Activated CD4-positive, alpha-beta T cell treated with anti-CD3 and anti-CD28 coated beads, Interleukin-2, amount 10 ng/mL, durations not matched to agents 7 days and 5 days (primary cell): ENCODE results near the gene TSPEAR. TPM values are rescaled to one million over a fixed set of nuclear protein-coding genes. Genes with fewer than 3 reads are reported as not detected.
"Not testable (repeated sequence)": the region's sequence is repeated elsewhere in the genome, so short reads cannot be mapped to it uniquely, and the experiment has no call there.

Experiments used
- CTCF ChIA-PET: fragments of 350-600 bp; sonication (Branson Sonifier 250); formaldehyde crosslinking; loops from one replicate; lab custom pipeline; 2021; ENCODE audit warnings: antibody characterized with exemption; lab: Charles Lee
- POLR2A ChIA-PET: fragments of 350-600 bp; sonication (Branson Sonifier 250); formaldehyde crosslinking; loops from one replicate; lab custom pipeline; 2021; ENCODE audit warnings: antibody characterized with exemption; lab: Charles Lee
- DNase-seq: peaks from one replicate; pipeline ENCODE4 v3.0.0-alpha.2; 2020
- H3K27ac Mint-ChIP-seq: one replicate; pipeline ENCODE4 v1.8.0; 2021; ENCODE audit warnings: mild to moderate bottlenecking, moderate library complexity, mixed read lengths
- H3K27me3 Mint-ChIP-seq: one replicate; pipeline ENCODE4 v1.8.0; 2021; ENCODE audit warnings: mixed read lengths
- H3K36me3 Mint-ChIP-seq: one replicate; pipeline ENCODE4 v1.8.0; 2021; ENCODE audit warnings: low read depth, mixed read lengths
- H3K4me1 Mint-ChIP-seq: one replicate; pipeline ENCODE4 v1.8.0; 2021; ENCODE audit warnings: mixed read lengths
- H3K4me3 Mint-ChIP-seq: one replicate; pipeline ENCODE4 v1.8.0; 2021; ENCODE audit warnings: mild to moderate bottlenecking, moderate library complexity, mixed read lengths
- H3K9me3 Mint-ChIP-seq: one replicate; pipeline ENCODE4 v1.8.0; 2021; ENCODE audit warnings: mixed read lengths
- total RNA-seq, 2 experiments: library from RNA; stranded (reverse); gene quantifications; one replicate each; pipeline ENCODE4 v1.2.3, GENCODE V29; 2021

The TSPEAR gene
- total RNA-seq, 2 experiments from 2014 or later, result not detected

DNA sequence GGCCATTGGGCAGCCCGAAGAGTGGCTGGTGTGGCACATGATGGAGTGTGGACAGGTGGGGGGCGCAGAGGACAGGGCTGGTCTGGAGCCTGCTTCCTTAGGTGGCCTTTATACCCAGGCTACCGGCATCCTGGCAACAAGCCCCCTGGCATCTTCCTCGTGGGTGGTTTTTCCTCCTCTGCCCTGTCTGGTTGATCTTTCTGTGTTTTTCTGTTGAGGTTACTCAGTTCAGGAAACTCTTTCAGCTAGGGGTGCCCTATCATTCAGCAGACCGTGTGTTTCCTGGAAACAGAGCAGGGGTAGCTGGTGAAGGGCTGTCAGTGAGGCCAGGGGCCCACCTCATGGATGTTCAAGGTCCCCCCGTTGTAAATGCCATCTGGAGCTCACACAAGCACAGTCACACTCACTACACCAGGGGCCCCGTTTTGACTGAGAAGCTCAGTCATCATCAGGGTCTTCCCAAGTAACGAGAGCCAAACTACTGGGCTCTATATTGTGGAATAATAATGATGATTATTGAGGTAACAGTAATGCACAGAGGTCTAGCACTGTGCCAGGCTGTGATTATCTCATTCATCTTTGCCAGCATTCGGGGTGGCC, 56.7 kb downstream of the TSPEAR start, which contains the start of gene KRTAP12-4:
Gene KRTAP12-4, minus strand, starts transcription at position 84 of the 600 bp plus-strand sequence. Its CDS starts 45 bp downstream, at position 39.
- peaks cover 53% of the 10 kb centered on the region for H3K9me3 Mint-ChIP-seq
- H3K4me1 Mint-ChIP-seq, result peaks cover 56% of the 10 kb centered on the region
- no peaks in the 10 kb centered on the region for H3K27me3 Mint-ChIP-seq
- no peak within 1 kb of the TSS for H3K4me3 Mint-ChIP-seq
- no peak for DNase-seq
- ChIA-PET POLR2A (no interaction called here), CTCF (interaction anchor here (1.1 to 1.8 kb wide), 4 partner anchors 8 to 36 kb away, joined by 3 to 5 read pairs (median 4); partner anchors contain the start of gene KRTAP10-11)
- H3K36me3 Mint-ChIP-seq, result peaks cover 57% of the 10 kb centered on the region
- H3K27ac Mint-ChIP-seq, result peak within 1 kb of the TSS; percentile 78

DNA sequence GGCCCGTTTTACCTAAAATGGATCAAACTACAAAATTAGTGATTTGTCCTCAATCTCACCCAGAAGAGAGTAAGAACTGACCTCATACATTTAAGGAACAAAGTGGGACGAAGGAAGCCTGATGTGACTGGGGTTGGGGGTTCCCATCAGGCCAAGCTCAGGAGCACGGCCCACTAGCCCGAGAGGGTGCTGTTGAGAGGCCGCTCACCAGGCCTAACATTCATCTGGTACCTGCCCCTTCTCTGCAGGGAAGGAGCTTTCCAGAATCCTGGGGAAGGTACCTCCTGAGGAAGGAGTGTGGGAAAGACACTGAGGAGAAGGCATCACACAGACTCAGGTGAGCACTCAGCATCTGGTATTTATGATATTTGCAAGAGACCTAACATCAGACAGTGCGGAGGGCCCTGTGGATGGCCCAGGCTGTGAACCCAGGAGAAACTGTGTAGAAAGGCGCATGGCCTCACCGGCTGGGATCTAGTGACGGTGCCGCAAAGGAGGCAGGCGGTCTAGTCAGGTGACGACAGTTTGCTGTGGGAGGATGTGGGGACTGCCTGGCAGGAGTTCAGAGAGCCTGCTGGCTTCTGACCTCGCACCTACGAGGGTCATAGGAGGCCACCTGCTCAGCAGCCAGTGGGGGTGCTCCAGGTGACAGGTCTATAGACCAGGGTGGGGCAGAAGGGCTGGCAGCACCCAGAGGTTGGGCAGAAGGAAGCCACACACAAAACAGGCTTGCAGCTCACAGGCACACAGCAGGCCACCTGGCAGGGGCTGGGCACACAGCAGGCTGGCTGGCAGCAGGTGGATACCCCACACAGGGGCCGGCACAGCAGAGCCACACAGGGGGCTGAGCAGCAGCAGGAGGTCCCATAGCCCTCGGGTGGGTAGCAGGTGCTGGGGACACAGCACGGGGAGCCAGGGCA, 57.5 kb downstream of the TSPEAR start:
- H3K27ac Mint-ChIP-seq, result peak overlapping the region; percentile 78
- CTCF ChIA-PET, result interaction anchor here (0.5 to 1.8 kb wide), 3 partner anchors 7 to 25 kb away, joined by 3 to 5 read pairs (median 3); partner anchors contain the start of gene KRTAP10-11

DNA sequence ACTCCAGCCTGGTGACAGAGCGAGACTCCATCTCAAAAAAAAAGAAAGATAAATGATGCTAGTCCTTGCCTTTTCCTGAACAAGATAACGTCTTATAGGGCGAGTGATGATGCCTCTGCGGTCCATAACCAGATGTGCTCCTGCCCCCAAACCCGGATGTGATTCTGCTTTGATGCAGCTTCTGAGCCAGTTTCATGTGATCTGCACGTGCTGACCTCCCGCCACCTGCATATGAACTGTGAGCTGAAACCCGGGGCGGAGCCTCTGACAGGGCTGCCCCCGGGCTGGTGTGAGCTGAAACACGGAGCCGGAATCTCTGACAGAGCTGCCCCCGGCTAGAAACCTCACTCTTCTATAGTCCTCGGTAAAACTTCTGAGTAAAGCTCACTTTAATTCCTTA, 58.2 kb downstream of the TSPEAR start:
- ChIA-PET POLR2A (no interaction called here), CTCF (no interaction called here)

More for the DNA sequence above, 57.5 kb downstream of the TSPEAR start:
- H3K27me3 Mint-ChIP-seq, result no peaks in the 10 kb centered on the region
- no peak overlapping the region for H3K4me3 Mint-ChIP-seq
- DNase-seq, result peak; percentile 15
- H3K9me3 Mint-ChIP-seq, result peaks cover 49% of the 10 kb centered on the region
- H3K4me1 Mint-ChIP-seq, result peaks cover 49% of the 10 kb centered on the region
- H3K36me3 Mint-ChIP-seq, result peaks cover 50% of the 10 kb centered on the region
- POLR2A ChIA-PET, result no interaction called here

DNA sequence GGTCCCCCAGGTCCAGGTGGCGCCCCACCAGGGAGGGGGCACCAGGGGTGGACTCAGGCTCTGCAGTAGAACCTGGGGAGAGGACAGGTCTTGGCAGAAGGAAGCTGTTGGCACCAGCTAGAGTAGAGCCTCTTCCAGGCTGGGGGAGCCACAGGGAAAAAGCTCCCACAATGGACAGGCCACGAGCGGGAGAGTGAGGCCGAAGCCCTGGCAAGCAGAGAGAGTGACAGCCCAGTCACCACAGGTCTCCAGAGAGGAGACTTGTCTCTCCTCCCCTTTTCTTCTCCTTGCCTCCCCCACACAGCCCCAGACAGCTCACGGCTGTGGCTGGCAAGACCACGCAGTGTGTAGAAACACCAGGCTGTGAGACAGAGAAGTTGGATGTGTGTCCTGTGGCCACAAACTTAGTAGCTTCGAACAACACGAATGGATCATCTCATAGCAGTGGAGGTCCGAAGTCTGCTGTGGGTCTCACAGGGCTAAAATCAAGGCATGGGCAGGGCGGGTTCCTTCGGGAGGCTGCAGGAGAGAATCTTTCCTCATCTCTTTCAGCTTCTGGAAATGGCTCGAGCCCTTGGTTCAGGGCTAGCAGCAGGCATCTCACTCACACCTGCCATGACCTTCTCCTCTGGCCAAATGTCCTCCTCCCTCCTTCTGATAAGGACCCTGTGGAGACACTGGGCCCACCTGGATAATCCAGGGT, 60.2 kb downstream of the TSPEAR start:
- ChIA-PET CTCF (no interaction called here), POLR2A (no interaction called here)
- no peak for DNase-seq
- H3K4me1 Mint-ChIP-seq, result peaks cover 21% of the 10 kb centered on the region
- peaks cover 22% of the 10 kb centered on the region for H3K9me3 Mint-ChIP-seq
- no peaks in the 10 kb centered on the region for H3K27me3 Mint-ChIP-seq
- H3K36me3 Mint-ChIP-seq, result peaks cover 22% of the 10 kb centered on the region
- H3K27ac Mint-ChIP-seq, result no peak overlapping the region
- no peak overlapping the region for H3K4me3 Mint-ChIP-seq

More for the DNA sequence above, 58.2 kb downstream of the TSPEAR start:
- Mint-ChIP-seq H3K27me3 (no peaks in the 10 kb centered on the region), H3K4me3 (no peak overlapping the region), H3K4me1 (peaks cover 41% of the 10 kb centered on the region), H3K36me3 (peaks cover 42% of the 10 kb centered on the region), H3K9me3 (peaks cover 41% of the 10 kb centered on the region), H3K27ac (peak overlapping the region; percentile 36)
- no peak for DNase-seq

DNA sequence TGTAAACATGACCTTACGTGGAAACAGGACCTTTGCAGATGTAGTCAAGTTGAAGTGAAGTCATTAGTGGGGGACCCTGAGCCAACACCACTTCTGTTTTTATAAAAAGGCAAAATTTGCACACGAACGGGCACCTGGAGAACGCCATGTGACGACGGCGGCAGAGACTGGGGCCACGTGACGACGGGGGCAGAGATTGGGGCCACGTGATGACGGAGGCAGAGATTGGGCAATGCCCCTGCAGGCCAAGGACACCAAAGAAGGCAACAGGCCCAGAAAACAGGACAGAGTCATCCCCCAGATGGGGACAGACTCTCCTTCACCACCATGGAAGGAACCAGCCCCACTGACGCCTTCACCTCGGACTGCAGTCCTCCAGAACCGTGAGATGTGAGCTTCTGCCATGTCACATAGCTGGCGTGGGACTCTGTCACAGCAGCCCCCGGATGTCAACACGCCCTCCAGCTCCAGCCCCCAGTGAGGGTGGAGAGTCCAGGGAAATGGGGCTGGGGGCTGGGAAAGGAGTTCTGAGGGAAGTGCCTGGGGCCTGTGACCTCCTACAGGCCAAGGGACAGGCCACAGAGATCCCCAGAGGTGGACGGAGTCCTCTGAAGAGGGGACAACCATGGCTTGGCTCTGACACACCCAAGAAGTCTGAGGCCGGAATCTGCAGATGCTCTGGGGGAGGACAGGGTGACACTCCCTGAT, 61.0 kb downstream of the TSPEAR start:
- Mint-ChIP-seq H3K4me3 (no peak overlapping the region), H3K27ac (no peak overlapping the region), H3K27me3 (no peaks in the 10 kb centered on the region), H3K9me3 (peaks cover 18% of the 10 kb centered on the region), H3K4me1 (peaks cover 16% of the 10 kb centered on the region), H3K36me3 (peaks cover 19% of the 10 kb centered on the region)
- DNase-seq, result no peak
- CTCF ChIA-PET, result no interaction called here
- POLR2A ChIA-PET, result no interaction called here

DNA sequence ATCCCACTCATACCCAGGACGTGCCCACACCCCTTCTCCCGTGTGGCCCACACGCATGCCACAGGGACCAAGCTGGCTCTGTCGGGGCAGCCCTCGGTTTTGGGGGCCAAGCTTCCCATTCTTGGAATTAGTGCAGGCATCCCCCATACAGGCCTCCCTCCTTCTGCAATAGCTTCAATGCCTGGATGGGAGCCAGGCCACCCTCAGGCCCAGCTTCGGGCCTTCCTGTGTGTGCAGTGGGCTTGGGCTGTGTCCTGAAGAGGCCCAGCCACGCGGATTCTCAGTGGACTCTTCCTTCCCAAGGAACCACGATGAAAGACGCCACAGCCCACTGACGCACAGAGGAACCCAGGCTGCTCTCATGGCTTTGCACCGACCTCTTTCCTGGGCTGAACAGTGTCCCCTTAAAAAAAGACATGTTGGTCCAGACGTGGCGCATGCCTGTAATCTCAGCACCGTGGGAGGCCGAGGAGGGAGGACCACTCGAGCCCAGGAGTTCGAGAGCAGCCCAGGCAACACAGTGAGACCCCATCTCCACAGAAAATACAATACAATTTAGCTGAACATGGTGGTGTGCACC, 61.8 kb downstream of the TSPEAR start:
- Mint-ChIP-seq H3K4me1 (peaks cover 12% of the 10 kb centered on the region), H3K27me3 (no peaks in the 10 kb centered on the region), H3K36me3 (peaks cover 18% of the 10 kb centered on the region), H3K4me3 (no peak overlapping the region), H3K27ac (no peak overlapping the region), H3K9me3 (peaks cover 19% of the 10 kb centered on the region)
- DNase-seq, result no peak
- CTCF ChIA-PET, result no interaction called here
- POLR2A ChIA-PET, result no interaction called here

DNA sequence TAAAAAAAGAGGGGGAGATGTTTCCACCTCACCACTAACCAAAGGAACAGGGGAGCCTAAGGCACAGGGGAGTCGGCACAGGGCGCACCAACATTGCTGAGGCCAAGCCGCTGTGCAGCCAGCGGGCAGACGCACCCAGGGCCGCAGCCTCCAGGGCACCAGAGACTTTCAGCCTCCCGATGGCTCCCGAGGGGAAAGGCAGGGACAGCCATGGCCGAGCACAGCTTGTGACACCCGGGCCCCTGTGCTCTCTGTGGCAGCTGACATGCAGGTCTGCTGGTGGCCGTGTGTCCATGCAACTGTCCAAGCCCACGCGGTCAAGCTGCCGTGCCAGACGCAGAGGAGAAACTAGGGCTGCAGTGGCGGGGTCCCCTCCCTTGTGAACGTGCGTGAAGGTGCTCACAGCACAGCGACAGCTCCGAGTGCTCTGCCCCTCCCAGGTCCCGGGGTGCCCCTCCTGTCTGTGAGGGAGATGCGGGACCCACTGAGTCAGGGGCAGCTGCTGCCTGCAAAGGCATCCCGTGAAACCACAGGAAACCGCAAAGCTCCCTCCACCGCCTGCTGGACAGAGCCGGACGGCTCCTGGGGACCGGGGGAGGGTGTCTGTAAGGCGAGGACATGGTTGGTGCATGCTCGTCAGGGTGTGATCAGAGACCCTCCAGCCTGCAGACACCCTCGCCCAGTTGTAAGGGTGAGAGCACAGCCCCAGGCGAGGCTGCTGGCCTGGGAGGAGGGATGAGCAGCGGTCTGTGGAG, 62.6 kb downstream of the TSPEAR start:
- Mint-ChIP-seq H3K4me3 (no peak overlapping the region), H3K27ac (no peak overlapping the region), H3K27me3 (no peaks in the 10 kb centered on the region), H3K4me1 (peaks cover 4% of the 10 kb centered on the region), H3K36me3 (peaks cover 12% of the 10 kb centered on the region), H3K9me3 (peaks cover 23% of the 10 kb centered on the region)
- POLR2A ChIA-PET, result no interaction called here
- CTCF ChIA-PET, result interaction anchor here (1.4 kb wide), 1 partner anchor 9 kb away, joined by 3 read pairs; the partner anchor contains the start of gene KRTAP12-3
- no peak for DNase-seq

DNA sequence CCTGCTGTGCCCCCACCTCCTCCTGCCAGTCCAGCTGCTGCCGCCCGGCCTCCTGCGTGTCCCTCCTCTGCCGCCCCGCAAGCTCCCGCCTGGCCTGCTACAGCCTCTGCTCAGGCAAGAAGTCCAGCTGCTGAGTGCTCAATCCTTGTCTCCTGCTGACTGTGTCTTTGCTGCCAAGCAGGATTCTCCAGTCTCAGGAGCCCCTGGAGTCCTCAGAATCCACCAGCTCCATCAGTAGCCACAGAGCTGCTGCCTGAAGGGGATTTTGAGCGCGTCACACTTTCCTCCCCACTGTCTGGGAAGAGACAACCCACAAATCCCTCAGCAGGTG, 64.2 kb downstream of the TSPEAR start:
- POLR2A ChIA-PET, result no interaction called here
- DNase-seq, result no peak
- H3K9me3 Mint-ChIP-seq, result peaks cover 23% of the 10 kb centered on the region
- CTCF ChIA-PET, result interaction anchor here (1.4 to 1.8 kb wide), 2 partner anchors 8 to 10 kb away, joined by 3 to 5 read pairs; partner anchors contain the start of genes KRTAP12-3 and KRTAP12-4
- peaks cover 2% of the 10 kb centered on the region for H3K27me3 Mint-ChIP-seq
- peaks cover 8% of the 10 kb centered on the region for H3K36me3 Mint-ChIP-seq
- no peak overlapping the region for H3K27ac Mint-ChIP-seq
- no peaks in the 10 kb centered on the region for H3K4me1 Mint-ChIP-seq
- H3K4me3 Mint-ChIP-seq, result no peak overlapping the region

DNA sequence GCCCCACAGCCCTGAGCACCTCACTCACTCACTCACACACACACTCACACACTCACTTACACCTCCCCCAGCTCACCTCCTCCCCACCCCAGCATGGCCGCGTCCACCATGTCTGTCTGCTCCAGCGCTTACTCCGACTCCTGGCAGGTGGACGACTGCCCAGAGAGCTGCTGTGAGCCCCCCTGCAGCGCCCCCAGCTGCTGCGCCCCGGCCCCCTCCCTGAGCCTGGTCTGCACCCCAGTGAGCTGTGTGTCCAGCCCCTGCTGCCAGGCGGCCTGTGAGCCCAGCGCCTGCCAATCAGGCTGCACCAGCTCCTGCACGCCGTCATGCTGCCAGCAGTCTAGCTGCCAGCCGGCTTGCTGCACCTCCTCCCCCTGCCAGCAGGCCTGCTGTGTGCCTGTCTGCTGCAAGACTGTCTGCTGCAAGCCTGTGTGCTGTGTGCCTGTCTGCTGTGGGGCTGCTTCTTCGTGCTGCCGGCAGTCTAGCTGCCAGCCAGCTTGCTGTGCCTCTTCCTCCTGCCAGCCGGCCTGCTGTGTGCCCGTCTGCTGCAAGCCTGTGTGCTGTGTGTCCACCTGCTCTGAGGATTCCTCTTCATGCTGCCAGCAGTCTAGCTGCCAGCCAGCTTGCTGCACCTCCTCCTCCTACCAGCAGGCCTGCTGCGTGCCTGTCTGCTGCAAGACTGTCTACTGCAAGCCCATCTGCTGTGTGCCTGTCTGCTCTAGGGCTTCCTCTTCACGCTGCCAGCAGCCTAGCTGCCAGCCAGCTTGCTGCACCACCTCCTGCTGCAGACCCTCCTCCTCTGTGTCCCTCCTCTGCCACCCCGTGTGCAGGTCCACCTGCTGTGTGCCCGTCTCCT, 64.8 kb downstream of the TSPEAR start, which contains the start of gene KRTAP10-11:
Gene KRTAP10-11, plus strand, starts transcription at position 49 of the 856 bp plus-strand sequence. Its CDS starts 45 bp downstream, at position 94.
- H3K27ac Mint-ChIP-seq, DNase-seq, H3K36me3 Mint-ChIP-seq, POLR2A ChIA-PET, H3K4me1 Mint-ChIP-seq, H3K27me3 Mint-ChIP-seq, H3K4me3 Mint-ChIP-seq: not testable (repeated sequence)
- CTCF ChIA-PET, result interaction anchor here (1.8 kb wide), 1 partner anchor 9 kb away, joined by 5 read pairs; the partner anchor contains the start of gene KRTAP12-4
- peaks cover 26% of the 10 kb centered on the region for H3K9me3 Mint-ChIP-seq

DNA sequence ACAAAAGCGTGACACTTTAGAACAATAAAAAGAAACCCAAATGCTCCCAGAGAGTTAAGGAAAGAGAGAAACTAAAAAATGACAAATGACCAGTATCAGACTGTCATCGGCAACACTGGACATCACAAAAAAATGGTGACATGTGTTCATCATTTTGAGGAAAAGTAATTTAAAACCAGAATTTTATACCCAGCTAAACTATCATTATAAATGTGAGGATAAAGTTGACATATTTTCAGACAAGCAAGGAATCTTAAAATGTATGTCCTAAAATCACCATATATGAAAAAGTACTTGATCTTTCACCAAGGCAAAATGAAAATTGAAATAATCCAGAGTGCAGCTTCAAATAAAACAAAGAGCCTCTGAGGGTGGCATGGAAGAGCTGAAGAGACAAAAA, 66.5 kb downstream of the TSPEAR start:
- POLR2A ChIA-PET, result no interaction called here
- Mint-ChIP-seq H3K9me3 (peaks cover 33% of the 10 kb centered on the region), H3K27me3 (peaks cover 2% of the 10 kb centered on the region), H3K4me3 (no peak overlapping the region), H3K4me1 (no peaks in the 10 kb centered on the region), H3K36me3 (peaks cover 8% of the 10 kb centered on the region), H3K27ac (no peak overlapping the region)
- CTCF ChIA-PET, result interaction anchor here (0.7 kb wide), 1 partner anchor 40 kb away, joined by 3 read pairs; no protein-coding TSS in a partner anchor
- no peak for DNase-seq
